Umbilical cord (tissue), 2 donors: ENCODE results near the gene SLF2. TPM values are rescaled to one million over a fixed set of nuclear protein-coding genes. Genes with fewer than 3 reads are reported as not detected.
"Not testable (repeated sequence)": the region's sequence is repeated elsewhere in the genome, so short reads cannot be mapped to it uniquely, and the experiment has no call there.

Source experiments
- DNase-seq: peaks from one replicate; pipeline ENCODE4 v3.0.0-alpha.2; 2015; ENCODE audit warnings: low spot score
- total RNA-seq: library from RNA; depleted of rRNA; stranded (reverse); fragments of >200 nt; gene quantifications from one replicate; pipeline ENCODE4 v1.2.3, GENCODE V29; 2014; ENCODE audit warnings: low replicate concordance; ENCODE audit not compliant: insufficient read depth

SLF2 gene
- total RNA-seq, 1 donor from 2014 or later: 59.7 TPM

DNA sequence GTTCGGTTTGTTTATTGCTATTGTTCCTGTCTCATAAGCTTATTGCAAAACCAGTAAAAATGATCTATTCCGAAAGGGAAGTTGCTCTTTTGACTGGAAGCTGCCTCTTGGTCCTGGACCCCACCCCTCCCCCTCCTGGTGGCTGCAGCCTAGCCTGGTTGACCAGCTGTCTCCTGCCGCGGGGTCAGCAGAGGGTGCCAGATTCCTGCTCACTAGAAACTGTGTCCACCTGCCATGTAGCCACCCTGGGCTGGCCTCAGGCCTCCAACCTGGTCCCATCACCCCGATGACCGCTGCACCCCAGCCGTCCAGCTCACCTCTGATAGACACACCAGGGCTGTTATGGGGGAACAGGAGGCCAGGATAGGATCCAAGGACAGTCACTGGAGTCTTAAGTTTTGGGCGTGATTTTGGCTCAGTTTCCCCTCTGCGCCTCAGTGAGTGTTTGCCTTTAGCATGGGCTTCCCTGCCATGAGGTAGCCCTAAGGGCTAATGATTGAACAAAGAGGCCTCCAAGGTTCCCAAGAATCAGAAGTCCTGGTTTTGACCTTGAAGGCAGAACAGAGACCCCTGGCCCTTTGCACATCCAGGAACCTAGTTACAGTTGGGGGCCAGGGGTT is 32.9 kb upstream of the SLF2 start:
- DNase-seq: no peak

DNA sequence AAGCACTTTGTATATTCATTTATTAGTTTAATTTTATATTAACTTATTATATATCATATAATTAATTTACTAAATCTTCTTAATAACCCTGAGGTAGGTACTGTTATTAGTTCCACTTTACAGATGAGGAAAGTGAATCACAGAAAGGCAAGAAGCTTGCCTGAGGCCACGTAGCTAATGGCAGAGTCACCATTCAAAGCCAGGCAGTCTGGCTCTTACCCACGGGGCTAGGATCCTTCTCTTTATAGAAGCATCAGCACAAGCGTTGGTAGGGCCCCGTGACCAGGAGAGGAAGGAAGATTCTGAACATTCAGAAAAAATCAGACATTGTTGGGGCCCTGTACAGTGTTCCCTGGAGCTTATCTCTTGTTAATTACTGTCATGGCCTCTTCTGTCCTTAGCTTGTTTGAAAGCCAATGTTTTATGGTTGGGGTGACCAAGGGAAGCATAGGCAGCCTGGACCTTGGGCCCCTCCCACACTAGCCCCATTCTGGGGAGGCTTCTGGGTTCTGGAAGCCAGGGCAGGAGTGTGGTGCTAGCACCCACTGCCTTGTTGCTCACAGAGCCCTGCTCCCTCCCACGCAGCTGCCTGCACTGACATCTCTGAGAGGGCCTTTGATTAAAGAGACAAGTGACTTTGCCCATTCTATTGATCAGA is 31.1 kb upstream of the SLF2 start:
- no peak for DNase-seq

DNA sequence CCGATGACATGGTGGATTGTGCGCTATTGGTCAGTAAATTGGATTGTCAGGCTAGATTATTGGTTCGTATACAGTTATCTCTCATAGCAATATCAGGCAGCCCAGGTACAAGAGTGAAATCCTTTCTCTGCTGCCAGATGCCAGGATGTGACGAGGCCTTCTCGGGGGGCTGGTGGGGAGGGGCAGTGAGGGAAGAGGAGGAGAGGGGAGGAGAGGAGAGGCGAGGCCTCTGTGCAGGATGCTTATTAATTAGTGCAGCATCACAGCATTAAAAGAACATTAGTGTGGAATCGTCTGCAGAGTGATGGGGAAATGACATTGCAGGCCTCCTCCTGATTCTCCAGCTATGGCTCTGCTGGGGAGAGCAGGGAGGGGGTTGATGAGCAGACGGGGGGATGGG is 30.5 kb upstream of the SLF2 start:
- no peak for DNase-seq

- peak; percentile 57 for DNase-seq
Observed at GRCh38 chr10:100882671-100883311, 30.0 kb upstream of the SLF2 start.

- DNase-seq: no peak
Observed at GRCh38 chr10:100883312-100883821, 29.4 kb upstream of the SLF2 start.

GRCh38 chr10:100885611-100886010 is 27.2 kb upstream of the SLF2 start:
- DNase-seq: not testable (repeated sequence)

GRCh38 chr10:100886091-100886490 is 26.7 kb upstream of the SLF2 start:
- DNase-seq: no peak

DNA sequence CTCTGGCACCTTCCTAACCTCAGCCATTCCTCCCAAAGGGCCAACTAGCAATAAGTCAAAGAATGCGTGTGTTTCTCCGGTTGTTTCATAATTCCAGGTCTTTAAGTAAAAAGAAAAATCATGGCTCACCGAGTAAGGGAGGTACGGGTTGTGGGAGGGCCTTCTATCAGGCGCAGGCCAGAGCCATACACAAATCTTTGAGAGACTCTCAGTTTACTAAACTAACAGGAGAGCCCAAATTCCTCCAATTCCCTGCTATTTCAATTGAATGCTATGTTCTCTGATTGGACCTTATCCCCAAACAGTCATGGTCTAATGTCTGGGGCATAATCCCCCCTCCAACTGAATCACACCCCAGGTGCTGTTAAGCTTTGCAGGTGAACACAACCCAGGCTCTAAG is 26.2 kb upstream of the SLF2 start:
- no peak for DNase-seq

DNA sequence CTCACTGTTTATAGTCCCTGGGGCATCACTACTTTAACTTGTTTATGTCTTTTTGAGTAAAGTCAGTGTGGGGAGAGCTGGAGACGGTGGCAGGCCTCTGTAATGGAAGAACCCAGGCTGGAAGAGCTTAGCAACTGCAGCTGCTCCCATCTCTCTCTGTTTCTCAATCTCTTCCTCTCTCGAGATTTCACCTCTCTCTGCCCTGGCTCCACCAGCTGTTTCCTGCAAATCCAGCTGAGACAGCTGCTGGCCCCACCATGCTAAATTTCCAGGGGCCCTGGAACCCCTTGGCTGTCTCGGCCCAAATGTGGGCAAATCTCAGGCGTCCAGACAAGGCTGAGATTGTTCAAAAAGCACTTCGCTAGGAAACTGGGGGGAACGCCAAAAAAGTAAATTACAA is 25.8 kb upstream of the SLF2 start:
- DNase-seq: peak; percentile 84

DNA sequence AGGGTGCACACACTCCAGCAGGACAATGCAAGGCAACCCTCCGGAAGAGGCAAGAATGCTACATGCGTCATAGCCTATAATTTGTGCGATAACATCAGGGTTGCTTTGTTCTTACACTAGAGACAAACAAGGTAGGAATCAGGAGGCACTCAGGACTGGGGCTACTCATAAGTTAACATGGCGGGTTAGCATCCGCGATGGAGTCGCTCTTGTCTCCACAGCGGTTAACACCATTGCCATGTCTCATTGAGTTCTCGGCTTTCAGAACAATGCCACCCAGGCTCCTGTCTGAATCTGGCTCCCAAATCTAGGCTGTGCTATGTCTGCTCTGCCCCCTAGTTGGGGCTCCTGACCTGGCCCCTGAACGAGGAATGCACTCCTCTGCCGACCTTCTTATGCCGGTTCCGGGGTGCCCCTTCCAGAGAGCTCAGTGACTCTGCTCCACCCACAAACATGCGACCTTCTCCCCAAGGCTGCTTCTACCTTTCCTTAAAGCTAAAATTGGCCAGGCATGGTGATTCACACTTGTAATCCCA is 24.9 kb upstream of the SLF2 start:
- no peak for DNase-seq

DNA sequence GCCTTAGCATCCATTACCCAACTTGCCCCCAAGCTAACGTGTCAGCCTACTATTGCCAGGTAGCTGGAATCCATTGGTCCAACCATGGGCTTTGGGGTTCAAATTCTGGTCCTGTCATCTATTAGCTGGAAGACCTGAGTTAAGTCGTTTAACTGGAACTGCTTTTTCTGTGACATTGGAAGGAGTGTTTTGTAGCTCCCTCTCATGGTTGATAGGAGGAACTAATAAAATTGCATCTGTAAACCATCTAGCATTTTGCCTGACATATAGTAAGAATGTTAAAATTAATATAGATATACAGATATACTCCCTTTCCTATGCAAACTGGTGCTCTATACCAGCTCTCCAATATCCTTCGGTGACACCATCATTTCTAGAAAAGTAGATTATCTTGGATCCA is 23.8 kb upstream of the SLF2 start:
- DNase-seq: no peak

DNA sequence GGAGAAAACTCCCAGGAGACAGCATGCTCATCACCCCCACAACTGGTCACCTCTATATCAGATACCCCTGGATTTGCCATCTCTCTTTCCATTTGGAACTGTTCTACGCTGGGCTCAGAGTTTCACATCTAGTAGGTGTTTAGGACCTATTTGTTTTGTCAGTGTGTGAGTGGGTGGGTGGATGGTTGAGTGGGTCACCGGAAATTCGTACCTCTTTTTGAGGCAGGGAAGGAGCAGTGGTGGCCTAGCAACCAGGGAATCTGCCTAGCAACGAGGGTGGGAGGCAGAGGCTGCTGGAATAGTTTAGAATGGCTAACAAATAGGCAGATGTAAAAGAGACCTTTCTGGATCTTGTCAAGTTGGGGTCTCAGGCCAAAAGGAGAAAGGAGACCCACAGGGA is 23.2 kb upstream of the SLF2 start:
- no peak for DNase-seq

GRCh38 chr10:100890141-100890672 is 22.6 kb upstream of the SLF2 start:
- no peak for DNase-seq

DNA sequence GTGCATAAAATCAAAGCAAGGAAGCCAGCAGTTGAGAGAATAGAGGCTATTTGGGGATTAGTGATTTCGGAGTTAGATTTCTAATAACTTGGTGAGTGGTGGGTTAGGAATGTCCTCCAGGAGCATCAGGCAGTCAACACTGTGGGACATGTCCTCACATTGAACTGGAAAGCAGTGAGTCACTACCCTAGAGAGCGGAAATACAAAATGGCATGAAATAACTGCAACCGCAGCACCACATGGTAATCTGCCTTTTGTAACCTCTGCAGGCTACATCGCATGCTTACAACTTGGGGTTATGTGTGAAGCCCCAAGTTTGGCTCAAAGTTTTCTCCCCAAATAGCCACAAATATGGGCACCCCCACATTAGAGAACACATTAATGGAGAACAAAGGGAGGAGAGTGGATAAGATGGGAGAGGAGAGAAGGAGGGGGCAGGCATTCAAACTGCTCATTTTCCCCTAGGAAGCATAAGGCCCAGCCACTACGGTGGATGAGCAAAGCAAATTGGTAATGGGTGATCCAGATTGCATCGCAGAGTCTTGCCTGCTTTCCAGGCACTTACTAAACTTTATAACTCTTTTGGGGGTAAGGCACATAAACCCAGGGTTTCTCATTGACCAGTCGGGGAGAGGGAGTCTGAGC is 22.0 kb upstream of the SLF2 start:
- DNase-seq: peak; percentile 55

DNA sequence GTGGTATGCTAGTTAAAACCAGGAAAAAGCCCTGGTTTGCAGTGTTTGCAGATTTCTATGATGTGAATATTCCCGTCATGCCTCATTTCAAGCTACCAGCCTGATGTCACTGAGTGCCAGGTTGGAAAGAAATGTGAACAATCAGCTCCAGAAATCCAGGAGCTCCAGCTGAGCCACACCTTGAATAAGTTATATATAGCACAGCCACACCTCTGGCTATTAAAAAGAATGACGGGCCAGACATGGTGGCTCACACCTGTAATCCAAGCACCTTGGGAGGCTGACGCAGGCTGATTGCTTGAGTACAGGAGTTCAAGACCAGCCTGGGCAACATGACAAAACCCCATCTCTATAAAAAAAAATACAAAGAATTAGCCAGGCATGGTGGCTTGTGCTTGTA is 18.7 kb upstream of the SLF2 start:
- DNase-seq: no peak

GRCh38 chr10:100894589-100895294 is 18.0 kb upstream of the SLF2 start:
- no peak for DNase-seq

DNA sequence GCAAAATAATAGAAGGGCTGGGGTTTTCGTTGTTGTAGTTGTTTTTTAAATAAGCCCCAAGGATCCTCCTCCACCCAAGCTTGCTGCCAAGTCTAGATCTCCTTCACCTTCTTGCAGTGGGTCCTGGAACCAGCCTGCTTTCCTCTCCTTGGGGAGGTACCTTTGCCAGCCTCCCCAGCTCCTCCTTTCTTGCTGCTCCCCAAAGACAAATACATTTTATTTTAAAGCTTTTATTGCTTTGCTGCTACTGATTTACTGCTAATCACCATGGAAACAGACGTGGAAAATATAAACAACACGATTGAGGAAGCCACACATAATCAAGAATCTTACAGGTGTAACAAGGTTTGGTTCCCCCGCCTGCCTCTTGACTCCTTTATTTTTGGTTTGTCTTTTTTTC is 17.4 kb upstream of the SLF2 start:
- DNase-seq: no peak

DNA sequence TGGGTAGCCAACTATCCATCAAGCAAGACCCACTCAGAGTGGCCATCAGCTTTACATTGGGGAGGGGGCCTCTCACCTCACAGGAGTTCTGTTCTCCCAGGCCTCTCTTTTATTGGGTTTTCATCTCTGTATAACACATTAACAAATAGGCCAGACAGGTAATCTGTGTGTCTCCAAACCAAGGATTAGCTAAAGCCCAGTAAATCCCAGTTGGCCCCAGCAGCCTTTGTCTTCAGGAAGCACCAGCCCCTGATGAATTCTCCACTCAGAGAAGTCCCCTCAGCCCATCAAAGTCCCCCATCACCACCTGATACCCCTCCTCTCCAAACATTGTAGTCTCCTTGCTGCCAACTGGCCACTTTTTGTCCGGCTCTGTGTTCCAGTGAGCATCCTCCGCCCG is 16.9 kb upstream of the SLF2 start:
- no peak for DNase-seq

- DNase-seq: no peak
Observed at GRCh38 chr10:100896876-100897461, 15.8 kb upstream of the SLF2 start.

DNA sequence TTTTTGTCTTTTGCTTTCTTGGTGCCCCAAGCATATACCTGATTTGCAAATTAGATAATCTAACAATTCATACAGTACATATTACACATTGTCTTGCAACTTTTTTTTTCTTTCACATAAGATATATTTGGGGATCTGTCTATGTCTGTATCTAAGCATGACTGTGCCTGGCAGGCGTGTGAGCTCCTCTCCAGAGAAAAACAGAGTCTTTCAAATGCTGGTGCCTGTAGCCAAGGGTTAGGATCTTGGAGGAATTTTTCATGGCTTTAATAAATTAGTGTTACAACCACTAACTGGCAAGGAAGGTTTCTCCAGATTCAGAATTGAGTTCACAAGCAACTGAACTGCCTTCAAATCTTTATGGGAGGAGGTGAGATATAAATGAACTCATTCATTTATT is 14.8 kb upstream of the SLF2 start:
- no peak for DNase-seq

DNA sequence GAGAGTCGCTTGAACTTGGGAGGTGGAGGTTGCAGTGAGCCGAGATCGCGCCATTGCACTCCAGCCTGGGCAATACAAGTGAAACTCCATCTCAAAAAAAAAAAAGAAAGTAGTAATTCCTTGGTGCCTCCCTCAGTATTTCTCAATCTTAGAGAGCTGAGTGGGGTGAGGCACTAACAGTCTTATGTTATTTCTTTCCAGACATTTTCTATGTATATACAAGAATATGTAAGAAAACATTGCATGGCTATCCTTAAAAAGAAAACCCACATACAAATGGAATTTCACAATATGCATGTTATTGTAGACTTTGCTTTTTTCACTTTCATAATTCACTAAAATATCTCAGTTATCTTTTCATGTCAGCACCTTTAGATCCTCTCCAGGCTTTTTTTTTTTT is 13.6 kb upstream of the SLF2 start:
- peak; percentile 54 for DNase-seq
